Measurements from ENCODE around the gene GRXCR1. TPM values are rescaled to one million over a fixed set of nuclear protein-coding genes. Genes with fewer than 3 reads are reported as not detected.

The GRXCR1 gene
- total RNA-seq, 1 experiment from 2014 or later, result not detected

- H3K4me1 Mint-ChIP-seq, result peaks cover 2% of the 10 kb centered on the region; the same call in 1 of the 2 replicates
- TF ChIP-seq ZNF121 (CRISPR knock-in tag; IDR thresholded peaks at IDR 0.05) (no peak), RELA (CRISPR knock-in tag; IDR thresholded peaks at IDR 0.05; ENCODE audit: borderline replicate concordance) (no peak), ATF6 (CRISPR knock-in tag; IDR thresholded peaks at IDR 0.05) (no peak), ATF1 (CRISPR knock-in tag; IDR thresholded peaks at IDR 0.05) (no peak), ETV6 (CRISPR knock-in tag; IDR thresholded peaks at IDR 0.05) (no peak), HMGA2 (CRISPR knock-in tag; IDR thresholded peaks at IDR 0.05) (no peak), FOXP4 (CRISPR knock-in tag; IDR thresholded peaks at IDR 0.05) (no peak), CDX4 (CRISPR knock-in tag; IDR thresholded peaks at IDR 0.05; ENCODE audit: borderline replicate concordance) (no peak), TCF7 (CRISPR knock-in tag; IDR thresholded peaks at IDR 0.05; ENCODE audit: low read depth) (no peak), ZNF138 (CRISPR knock-in tag; conservative IDR thresholded peaks at IDR 0.05) (no peak), HMGXB4 (CRISPR knock-in tag; IDR thresholded peaks at IDR 0.05) (no peak), ERG (CRISPR knock-in tag; IDR thresholded peaks at IDR 0.05) (no peak), MAX (CRISPR knock-in tag; IDR thresholded peaks at IDR 0.05) (no peak), ELF4 (CRISPR knock-in tag; IDR thresholded peaks at IDR 0.05; ENCODE audit: low read depth) (no peak), FOXP1 (CRISPR knock-in tag; IDR thresholded peaks at IDR 0.05; ENCODE audit: borderline replicate concordance) (no peak), STAT6 (CRISPR knock-in tag; conservative IDR thresholded peaks at IDR 0.05; ENCODE audit: low read depth) (no peak), JAZF1 (CRISPR knock-in tag; IDR thresholded peaks at IDR 0.05) (no peak)
- H3K27ac Mint-ChIP-seq, result no peak overlapping the region
- ChIA-PET POLR2A (no interaction called here), CTCF (interaction anchor here (0.6 to 1.3 kb wide), 4 partner anchors 10 to 1238 kb away, joined by 3 to 5 read pairs (median 4); no protein-coding TSS in a partner anchor)
- H3K27me3 Mint-ChIP-seq (ENCODE audit: low read depth), result no peaks in the 10 kb centered on the region
- no peak overlapping the region for H3K4me3 Mint-ChIP-seq
- DNase-seq (ENCODE audit: low spot score) (no peak), ATAC-seq (no peak)
- peaks cover 7% of the 10 kb centered on the region for H3K36me3 Mint-ChIP-seq
- H3K9me3 Mint-ChIP-seq, result peaks cover 30% of the 10 kb centered on the region
These were observed 72.8 kb downstream of the GRXCR1 start for GRCh38 chr4:42965326-42965725.
